K562 (cell line): Measurements from ENCODE around the gene PLCB3. TPM values are rescaled to one million over a fixed set of nuclear protein-coding genes. Genes with fewer than 3 reads are reported as not detected.

ENCODE experiments used
- ATAC-seq: fragments of 200-7000 bp; cut with Tn5 transposase; 3 replicates; pipeline ENCODE4 v1.9.1; 2020; ENCODE audit warnings: moderate library complexity
- BruUV-seq: library from RNA; stranded (reverse); fragments of 400-500 nt; replicated peaks from 2 replicates; lab custom pipeline; 2021; lab: Mats Ljungman, UMichigan
- CTCF ChIA-PET: fragments of 300-600 bp; formaldehyde crosslinking; extraction: SDS; loops from one replicate; lab custom pipeline; 2021; ENCODE audit warnings: low intra/inter-chr PET ratio; lab: Yijun Ruan, JAX
- POLR2A ChIA-PET: fragments of 300-600, 350-650 bp; sonication (Branson Sonifier 250); formaldehyde crosslinking; extraction: SDS; loops from one replicate; lab custom pipeline; 2021; ENCODE audit warnings: antibody characterized with exemption, inconsistent platforms; lab: Yijun Ruan, JAX
- DNase-seq, 4 experiments: peaks; one replicate each; pipeline versions ENCODE4 v3.0.0 to v3.0.0-alpha.2; 2011 to 2018; ENCODE audit warnings: low spot score in 3 of 4, mixed read lengths in 3 of 4; ENCODE audit errors: extremely low read depth in 1 of 4
- FAIRE-seq: peaks from 2 replicates; lab custom pipeline; 2011; peaks lifted over from hg19 to GRCh38; lab: Jason Lieb, UNC
- H2AFZ ChIP-seq: 2 replicates; pipeline ENCODE4 v1.6.0; 2011; ENCODE audit warnings: low read depth, low read length, control low read depth, inconsistent platforms
- H3K27ac ChIP-seq: fragments of 200-600 bp; 3 replicates; pipeline ENCODE4 v1.8.0; 2011; ENCODE audit warnings: low read depth, mild to moderate bottlenecking, control low read depth, inconsistent platforms, low read length, moderate library complexity, mixed read lengths; ENCODE audit errors: extremely low read depth
- H3K27me3 ChIP-seq, 2 experiments: fragments of 300-600 bp in 1 of 2; 2 replicates in 1 of 2; 3 replicates in 1 of 2; pipeline versions ENCODE4 v1.6.0 to v1.8.0; 2011; ENCODE audit warnings: inconsistent platforms in 2 of 2, low read length in 2 of 2, mild to moderate bottlenecking in 1 of 2, mixed read lengths in 1 of 2, moderate library complexity in 1 of 2; ENCODE audit not compliant: control insufficient read depth in 2 of 2, insufficient read depth in 2 of 2
- H3K36me3 ChIP-seq: fragments of 300-600 bp; 3 replicates; pipeline ENCODE4 v1.8.0; 2011; ENCODE audit warnings: mild to moderate bottlenecking, low read length, inconsistent platforms; ENCODE audit not compliant: control insufficient read depth, insufficient read depth
- H3K4me1 ChIP-seq, 2 experiments: fragments of 200-600 bp in 1 of 2; replicated peaks in 1 of 2; 2 replicates in 1 of 2; 3 replicates in 1 of 2; pipeline versions ENCODE4 v1.5.1 to v1.8.0; 2011; ENCODE audit warnings: inconsistent platforms in 2 of 2, low read length in 2 of 2, mild to moderate bottlenecking in 1 of 2, mixed read lengths in 1 of 2, moderate library complexity in 1 of 2; ENCODE audit not compliant: control insufficient read depth in 2 of 2, insufficient read depth in 2 of 2
- H3K4me2 ChIP-seq: 2 replicates; pipeline ENCODE4 v1.6.1; 2011; ENCODE audit warnings: low read length, control low read depth, inconsistent platforms, mixed read lengths; ENCODE audit not compliant: insufficient read depth
- H3K4me3 ChIP-seq: fragments of 200-600 bp; sonication (generic), shearing (Covaris generic); 2 replicates; pipeline ENCODE4 v1.5.1; 2016; ENCODE audit warnings: control low read depth, inconsistent platforms
- H3K79me2 ChIP-seq: fragments of 200-600 bp; 3 replicates; pipeline ENCODE4 v1.8.0; 2011; ENCODE audit warnings: low read length, inconsistent platforms; ENCODE audit not compliant: control insufficient read depth, insufficient read depth
- H3K9ac ChIP-seq, 2 experiments: 2 replicates each; pipeline versions ENCODE4 v1.6.0 to v1.6.1; 2011; ENCODE audit warnings: low read depth in 2 of 2, low read length in 2 of 2, control low read depth in 1 of 2, inconsistent platforms in 1 of 2, mild to moderate bottlenecking in 1 of 2, mixed read lengths in 1 of 2; ENCODE audit not compliant: insufficient read depth in 1 of 2
- H3K9me1 ChIP-seq: one replicate; pipeline ENCODE4 v1.6.0; 2011; ENCODE audit warnings: inconsistent platforms, mild to moderate bottlenecking, low read length, moderate library complexity; ENCODE audit not compliant: control insufficient read depth, insufficient read depth
- H3K9me3 ChIP-seq: replicated peaks from 2 replicates; pipeline ENCODE4 v1.5.1; 2011; ENCODE audit warnings: low read depth, low read length, inconsistent platforms; ENCODE audit not compliant: control insufficient read depth, insufficient read depth
- H4K20me1 ChIP-seq: replicated peaks from 2 replicates; pipeline ENCODE4 v1.6.1; 2011; ENCODE audit warnings: low read length, inconsistent platforms, mixed read lengths; ENCODE audit not compliant: control insufficient read depth, insufficient read depth
- CBX2 ChIP-seq: fragments of 200-600 bp; sonication (generic); IDR thresholded peaks from one replicate; pipeline ENCODE4 v1.6.1; 2012; ENCODE audit warnings: mild to moderate bottlenecking, low read length, inconsistent platforms; ENCODE audit not compliant: insufficient read depth, poor library complexity, severe bottlenecking
- CEBPB ChIP-seq: fragments of 450-650 bp; IDR thresholded peaks from 2 replicates; pipeline ENCODE4 v1.6.1; 2016; ENCODE audit warnings: missing genetic modification characterization, missing compliant biosample characterization
- CHCHD3 ChIP-seq: fragments of 250-450 bp; sonication (Bioruptor Pico); IDR thresholded peaks from 2 replicates; pipeline ENCODE4 v2.1.2; 2022; ENCODE audit warnings: mild to moderate bottlenecking
- NR1H2 ChIP-seq: sonication (generic); formaldehyde crosslinking; IDR thresholded peaks from 2 replicates; pipeline ENCODE4 v1.4.0; 2020; ENCODE audit warnings: mild to moderate bottlenecking, missing genetic modification reagents
- ZBTB34 ChIP-seq: fragments of 250-450 bp; sonication (Bioruptor Pico); IDR thresholded peaks from 2 replicates; pipeline ENCODE4 v1.8.0; 2021; ENCODE audit warnings: mild to moderate bottlenecking, moderate library complexity
- ZFP1 ChIP-seq: fragments of 450-650 bp; formaldehyde crosslinking; IDR thresholded peaks from 2 replicates; pipeline ENCODE4 v1.4.0; 2020; ENCODE audit warnings: mild to moderate bottlenecking, mixed read lengths
- ZHX1 ChIP-seq: fragments of 150-350 bp; conservative IDR thresholded peaks from 2 replicates; pipeline ENCODE4 v1.6.1; 2014; ENCODE audit warnings: low read length
- ZKSCAN3 ChIP-seq: fragments of 250-450 bp; sonication (Bioruptor Pico); IDR thresholded peaks from 2 replicates; pipeline ENCODE4 v1.4.0; 2020
- ZNF239 ChIP-seq: fragments of 250-450 bp; sonication (Bioruptor Pico); IDR thresholded peaks from 2 replicates; pipeline ENCODE4 v1.4.0; 2020; ENCODE audit warnings: mild to moderate bottlenecking
- WGBS: fragments of 100-300 bp; shearing (Covaris generic); methylation state at CpG from one replicate; pipeline ENCODE4 v1.1.6; 2016; ENCODE audit warnings: low coverage, mixed read lengths; ENCODE audit not compliant: insufficient coverage; ENCODE audit errors: missing lambda C conversion rate; 5-methylcytosine and 5-hydroxymethylcytosine counted together
- in situ Hi-C: fragments of 300-500 bp; cut with MboI; formaldehyde crosslinking; loops from 4 replicates; pipeline ENCODE4 v1.15.0; 2018; ENCODE audit warnings: inconsistent platforms, mixed read lengths
- intact Hi-C: fragments of 100-400 bp; cut with micrococcal nuclease; formaldehyde crosslinking; loops from 2 replicates; pipeline ENCODE4 v1.14.2; 2022
- polyA plus RNA-seq, 8 experiments: library from polyadenylated mRNA; depleted of rRNA in 4 of 8; stranded (reverse) in 5 of 8; unstranded in 3 of 8; fragments of >200 nt; fragmentation: Nextera tagmentation in 2 of 8; fragmentation: Illumina TruSeq in 1 of 8; extraction: Ambion mirVana in 2 of 8; extraction: Trizol in 1 of 8; gene quantifications; 2 replicates each; pipeline versions ENCODE4 v1.2.1 to v1.2.3, GENCODE V29; 2011 to 2014; ENCODE audit warnings: inconsistent platforms in 1 of 8, missing spikeins in 1 of 8
- total RNA-seq, 7 experiments: library from RNA; depleted of rRNA in 6 of 7; stranded (reverse); fragments of >200 nt in 6 of 7; fragmentation: Illumina TruSeq in 2 of 7; extraction: Trizol in 2 of 7; gene quantifications; 2 replicates each; pipeline versions ENCODE4 v1.2.1 to v1.2.3, GENCODE V29; 2011 to 2021; ENCODE audit warnings: low replicate concordance in 1 of 7

The PLCB3 gene
- total and polyA plus RNA-seq, 9 of the 15 experiments (the other 6 are each of a cell fraction or from before 2014, with no cell fraction given), result 0.31 to 44.8 (median 14.6) TPM

GRCh38 chr11:64232967-64233315, 18.4 kb upstream of the PLCB3 start:
- no peak overlapping the region; the same call in 2 of the 3 replicates for H3K27ac ChIP-seq
- H3K9me3 ChIP-seq, result no peaks in the 10 kb centered on the region
- BruUV-seq, result no TSS peak
- H3K36me3 ChIP-seq, result peaks cover 29% of the 10 kb centered on the region; the same call in 2 of the 3 replicates
- WGBS, result 84% methylated on average over 8 of the region's 8 CpGs
- in situ Hi-C loops, result no loop called here
- H4K20me1 ChIP-seq, result no peaks in the 10 kb centered on the region
- H3K9ac ChIP-seq, result peak overlapping the region; percentile 48 to 71; a peak in 2 of 4 replicates
- CTCF ChIA-PET, result no interaction called here
- H3K9me1 ChIP-seq, result no peaks in the 10 kb centered on the region
- H2AFZ ChIP-seq, result no peak overlapping the region
- TF ChIP-seq CEBPB (tag) (peak; percentile 43; the same call in 1 of the 2 replicates), CBX2 (no peak), CHCHD3 (CRISPR knock-in tag) (no peak)
- H3K4me1 ChIP-seq, result peaks cover 37 to 73% of the 10 kb centered on the region in 2 experiments
- FAIRE-seq (peak; percentile 37), DNase-seq (no peak), ATAC-seq (no peak)
- H3K79me2 ChIP-seq, result peaks cover 41% of the 10 kb centered on the region
- no peak overlapping the region for H3K4me3 ChIP-seq
- POLR2A ChIA-PET, result interaction anchor here (0.6 to 2.5 kb wide), 9 partner anchors 8 to 85 kb away, joined by 3 to 11 read pairs (median 4); partner anchors contain the start of genes FERMT3, FKBP2, PPP1R14B and PRDX5
- H3K27me3 ChIP-seq, result no peaks in the 10 kb centered on the region
- H3K4me2 ChIP-seq, result 0 out of 2 replicates have a peak overlapping the region, but pooled peaks have one; percentile 67
- intact Hi-C loops, result no loop called here

- peaks cover 39% of the 10 kb centered on the region for H3K79me2 ChIP-seq
- 14% methylated on average over 31 of the region's 62 CpGs for WGBS
- ATAC-seq, result peak; percentile 67
- peak within 1 kb of the TSS; percentile 62; the same call in 2 of the 3 replicates for H3K27ac ChIP-seq
- H3K4me1 ChIP-seq, result peaks cover 37 to 70% of the 10 kb centered on the region in 2 experiments
- H3K9ac ChIP-seq, result peak within 1 kb of the TSS; percentile 58 to 91
- FAIRE-seq, result no peak
- DNase-seq, result peak; percentile 84 to 87 (median 86)
- H3K36me3 ChIP-seq, result peaks cover 37% of the 10 kb centered on the region; the same call in 2 of the 3 replicates
- CTCF ChIA-PET, result no interaction called here
- intact Hi-C loops, result no loop called here
- in situ Hi-C loops, result no loop called here
- peak within 1 kb of the TSS; percentile 88 for H3K4me2 ChIP-seq
- POLR2A ChIA-PET, result interaction anchor here (2.2 kb wide), 1 partner anchor 11 kb away, joined by 10 read pairs; no protein-coding TSS in a partner anchor
- H3K9me3 ChIP-seq, result no peaks in the 10 kb centered on the region
- TSS peak; percentile 47 for BruUV-seq
- H2AFZ ChIP-seq, result no peak within 1 kb of the TSS; the same call in 1 of the 2 replicates
- H3K9me1 ChIP-seq, result no peaks in the 10 kb centered on the region
- H4K20me1 ChIP-seq, result no peaks in the 10 kb centered on the region
- H3K4me3 ChIP-seq, result peak within 1 kb of the TSS; percentile 71
- H3K27me3 ChIP-seq, result no peaks in the 10 kb centered on the region
- no peak for TF ChIP-seq NR1H2
- no peak for TF ChIP-seq ZFP1
- no peak for TF ChIP-seq ZBTB34 (CRISPR knock-in tag)
- TF ChIP-seq ZHX1, result no peak
- TF ChIP-seq ZKSCAN3 (CRISPR knock-in tag), result no peak
- TF ChIP-seq ZNF239 (CRISPR knock-in tag), result no peak
These were observed 17.3 kb upstream of the PLCB3 start, which contains the start of gene VEGFB for GRCh38 chr11:64233913-64234586. Gene VEGFB, plus strand, starts transcription at chr11:64234584. Its CDS starts 250 bp downstream, at chr11:64234834.
